ENCODE measurements around the gene PAXX. TPM values are rescaled to one million over a fixed set of nuclear protein-coding genes. Genes with fewer than 3 reads are reported as not detected.

The PAXX gene
- total and polyA plus RNA-seq, 9 of the 15 experiments (the other 6 are each of a cell fraction or from before 2014, with no cell fraction given): 1.2 to 175 (median 38.5) TPM

GRCh38 chr9:137028263-137029057, 36.2 kb downstream of the PAXX start (continued):
- TF ChIP-seq EGR1 (conservative IDR thresholded peaks at IDR 0.05): peak; percentile 33
- no peak for TF ChIP-seq XRCC4 (IDR thresholded peaks at IDR 0.05; ENCODE audit: extremely low read depth, insufficient read depth, insufficient read length)
- TF ChIP-seq, protein P1, sequence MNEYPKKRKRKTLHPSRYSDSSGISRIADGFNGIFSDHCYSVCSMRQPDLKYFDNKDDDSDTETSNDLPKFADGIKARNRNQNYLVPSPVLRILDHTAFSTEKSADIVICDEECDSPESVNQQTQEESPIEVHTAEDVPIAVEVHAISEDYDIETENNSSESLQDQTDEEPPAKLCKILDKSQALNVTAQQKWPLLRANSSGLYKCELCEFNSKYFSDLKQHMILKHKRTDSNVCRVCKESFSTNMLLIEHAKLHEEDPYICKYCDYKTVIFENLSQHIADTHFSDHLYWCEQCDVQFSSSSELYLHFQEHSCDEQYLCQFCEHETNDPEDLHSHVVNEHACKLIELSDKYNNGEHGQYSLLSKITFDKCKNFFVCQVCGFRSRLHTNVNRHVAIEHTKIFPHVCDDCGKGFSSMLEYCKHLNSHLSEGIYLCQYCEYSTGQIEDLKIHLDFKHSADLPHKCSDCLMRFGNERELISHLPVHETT (CRISPR knock-in tag; conservative IDR thresholded peaks at IDR 0.05 in 1 of 2, IDR thresholded peaks at IDR 0.05 in 1 of 2): peak; percentile 54 to 88; a peak in 2 of 4 replicates
- TF ChIP-seq KAT8 (IDR thresholded peaks at IDR 0.05; ENCODE audit: low read depth): no peak
- no peak for TF ChIP-seq ATF3 (IDR thresholded peaks at IDR 0.05)
- no peak for TF ChIP-seq ATF3 (CRISPR knock-in tag; conservative IDR thresholded peaks at IDR 0.05)
- peak; percentile 48 for TF ChIP-seq FIP1L1 (IDR thresholded peaks at IDR 0.05; ENCODE audit: low read depth, low read length, poor library complexity, severe bottlenecking)
- TF ChIP-seq KLF10 (CRISPR knock-in tag; IDR thresholded peaks at IDR 0.05): no peak
- TF ChIP-seq NR2F6 (CRISPR knock-in tag; IDR thresholded peaks at IDR 0.05): no peak
- TF ChIP-seq ZC3H11A (IDR thresholded peaks at IDR 0.05; ENCODE audit: low read depth, low read length): no peak
- no peak for TF ChIP-seq CHD4 (IDR thresholded peaks at IDR 0.05; ENCODE audit: insufficient read depth, insufficient replicate concordance, low read depth, low read length, poor library complexity, severe bottlenecking)
- no peak for TF ChIP-seq TSC22D4 (tag; IDR thresholded peaks at IDR 0.05)
- TF ChIP-seq E2F6 (IDR thresholded peaks at IDR 0.05; ENCODE audit: borderline replicate concordance in 1 of 2, extremely low read depth in 1 of 2, insufficient read depth in 1 of 2, insufficient read length in 1 of 2, low read depth in 1 of 2, low read length in 1 of 2, poor library complexity in 1 of 2, severe bottlenecking in 1 of 2): peak; percentile 64 to 85
- TF ChIP-seq NR1H2 (CRISPR knock-in tag; IDR thresholded peaks at IDR 0.05): no peak
- TF ChIP-seq ZNF41 (CRISPR knock-in tag; conservative IDR thresholded peaks at IDR 0.05): no peak
- no peak for TF ChIP-seq ZNF239 (CRISPR knock-in tag; IDR thresholded peaks at IDR 0.05)
- TF ChIP-seq E2F3 (CRISPR knock-in tag; IDR thresholded peaks at IDR 0.05): no peak
- no peak for TF ChIP-seq SMARCA5 (IDR thresholded peaks at IDR 0.05)
- peak; percentile 88 for TF ChIP-seq CTCFL (IDR thresholded peaks at IDR 0.05; ENCODE audit: borderline replicate concordance, insufficient read depth, low read depth, low read length, poor library complexity, severe bottlenecking)
- TF ChIP-seq MAFF (IDR thresholded peaks at IDR 0.05; ENCODE audit: low read length): no peak
- TF ChIP-seq MAFK (IDR thresholded peaks at IDR 0.05; ENCODE audit: low read length): no peak
- TF ChIP-seq SNIP1 (IDR thresholded peaks at IDR 0.05; ENCODE audit: low read depth): no peak
- TF ChIP-seq OTX1 (CRISPR knock-in tag; IDR thresholded peaks at IDR 0.05): no peak
- TF ChIP-seq ERF (CRISPR knock-in tag; IDR thresholded peaks at IDR 0.05): no peak

Data from K562 (cell line).